WTC11 (cell line): ENCODE results near the gene PIK3R6.

ENCODE experiments used
- ATF1 ChIP-seq: sonication (generic); formaldehyde crosslinking; IDR thresholded peaks from 2 replicates; pipeline ENCODE4 v1.8.1; 2023; ENCODE audit warnings: mild to moderate bottlenecking, moderate library complexity, missing genetic modification reagents
- TF ChIP-seq, protein P1 (sequence below): fragments of 200-600 bp; IDR thresholded peaks from 2 replicates; pipeline ENCODE4 v1.8.0; 2022; ENCODE audit warnings: antibody characterized with exemption

GRCh38 chr17:8888704-8889302 is 21.3 kb upstream of the PIK3R6 start:
- TF ChIP-seq, protein P1, sequence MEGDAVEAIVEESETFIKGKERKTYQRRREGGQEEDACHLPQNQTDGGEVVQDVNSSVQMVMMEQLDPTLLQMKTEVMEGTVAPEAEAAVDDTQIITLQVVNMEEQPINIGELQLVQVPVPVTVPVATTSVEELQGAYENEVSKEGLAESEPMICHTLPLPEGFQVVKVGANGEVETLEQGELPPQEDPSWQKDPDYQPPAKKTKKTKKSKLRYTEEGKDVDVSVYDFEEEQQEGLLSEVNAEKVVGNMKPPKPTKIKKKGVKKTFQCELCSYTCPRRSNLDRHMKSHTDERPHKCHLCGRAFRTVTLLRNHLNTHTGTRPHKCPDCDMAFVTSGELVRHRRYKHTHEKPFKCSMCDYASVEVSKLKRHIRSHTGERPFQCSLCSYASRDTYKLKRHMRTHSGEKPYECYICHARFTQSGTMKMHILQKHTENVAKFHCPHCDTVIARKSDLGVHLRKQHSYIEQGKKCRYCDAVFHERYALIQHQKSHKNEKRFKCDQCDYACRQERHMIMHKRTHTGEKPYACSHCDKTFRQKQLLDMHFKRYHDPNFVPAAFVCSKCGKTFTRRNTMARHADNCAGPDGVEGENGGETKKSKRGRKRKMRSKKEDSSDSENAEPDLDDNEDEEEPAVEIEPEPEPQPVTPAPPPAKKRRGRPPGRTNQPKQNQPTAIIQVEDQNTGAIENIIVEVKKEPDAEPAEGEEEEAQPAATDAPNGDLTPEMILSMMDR: no peak
- no peak for TF ChIP-seq ATF1
